Activated CD8-positive, alpha-beta memory T cell treated with anti-CD3 and anti-CD28 coated beads for 4 hours (primary cell): ENCODE data around the gene SHOC2.

Experiments used
- DNase-seq, 2 donors: peaks; one replicate each; pipeline ENCODE4 v3.0.0-alpha.2; 2020; ENCODE audit warnings: low read depth in 2 of 2

Gene SHOC2

DNA sequence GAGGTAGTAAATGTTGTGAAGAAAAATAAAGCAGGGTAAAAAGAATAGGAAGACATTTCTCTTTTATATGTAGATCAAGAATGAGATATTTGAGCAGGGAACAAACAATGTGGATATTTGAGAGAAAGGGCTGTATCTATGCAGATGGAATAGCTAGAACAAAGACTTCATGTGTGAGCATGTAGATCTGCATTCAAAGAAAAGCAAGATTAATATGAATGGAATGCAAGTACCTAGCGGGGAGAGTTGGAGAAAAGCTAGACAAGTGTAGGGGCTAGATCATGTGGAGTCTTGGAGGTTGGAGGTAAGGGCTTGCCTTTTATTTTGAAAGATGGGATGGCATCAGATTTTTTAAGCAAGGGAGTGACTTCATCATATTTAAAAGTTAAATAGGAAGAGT is 27.1 kb downstream of the SHOC2 start:
- no peak for DNase-seq

DNA sequence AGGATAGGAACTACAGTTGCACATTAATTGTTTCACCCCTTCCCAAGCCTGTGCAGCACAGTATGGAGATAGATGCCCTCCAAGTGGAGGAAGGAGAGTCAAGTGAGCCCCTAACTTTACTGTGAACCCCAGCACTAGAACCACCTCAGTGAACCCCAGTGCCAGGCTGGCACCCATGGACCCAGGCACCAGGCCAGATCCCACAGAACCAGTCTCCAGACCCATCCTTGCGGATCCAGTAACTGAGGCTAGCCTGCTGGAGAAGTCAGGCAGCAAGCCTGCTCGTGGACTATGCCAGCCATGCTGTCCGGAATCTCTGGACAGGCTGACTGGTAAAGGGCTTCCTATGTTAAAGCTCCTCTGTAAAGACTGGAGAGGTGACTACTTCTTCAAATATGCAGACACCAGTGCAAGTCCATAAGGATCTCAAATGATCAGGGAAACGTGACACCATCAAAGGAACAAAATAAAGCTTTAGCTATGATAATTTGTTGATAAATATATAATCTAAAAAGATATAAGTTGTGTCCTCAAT is 27.7 kb downstream of the SHOC2 start:
- DNase-seq, result no peak

DNA sequence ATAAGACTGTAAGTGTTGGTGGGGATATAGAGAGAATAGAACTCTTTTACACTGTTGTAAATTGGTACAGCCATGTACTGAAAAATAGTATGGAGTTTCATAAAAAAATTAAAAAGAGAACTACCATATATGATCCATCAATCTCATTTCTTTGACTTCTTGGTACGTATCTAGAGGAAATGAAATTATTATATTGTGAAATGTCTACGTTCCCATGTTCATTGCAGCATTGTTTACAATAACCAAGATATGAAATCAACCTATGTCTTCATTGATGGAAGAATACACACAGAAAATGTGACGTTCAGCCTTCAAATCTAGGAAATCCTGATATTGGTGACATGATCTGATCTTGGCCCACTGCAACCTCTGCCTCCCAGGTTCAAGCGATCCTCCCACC is 32.0 kb downstream of the SHOC2 start:
- DNase-seq, result no peak

DNA sequence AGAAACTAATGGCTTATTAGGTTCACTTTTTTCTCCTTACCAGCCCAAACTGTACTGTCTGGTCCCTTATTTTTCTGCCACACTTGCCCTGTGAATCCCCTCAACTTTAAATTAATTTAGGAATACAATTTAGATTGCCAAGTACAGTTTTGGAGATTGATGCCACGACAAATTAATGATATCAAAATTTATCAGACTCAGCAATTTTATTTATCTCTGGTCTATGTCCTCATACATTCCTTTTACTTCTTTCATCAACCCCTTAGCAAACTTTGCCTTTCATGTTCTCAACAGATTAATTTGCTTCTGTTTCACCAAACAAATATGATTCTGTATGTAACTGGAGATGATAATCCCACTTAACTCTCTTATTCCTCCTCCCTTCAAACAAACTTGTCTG is 38.2 kb downstream of the SHOC2 start:
- no peak for DNase-seq

DNA sequence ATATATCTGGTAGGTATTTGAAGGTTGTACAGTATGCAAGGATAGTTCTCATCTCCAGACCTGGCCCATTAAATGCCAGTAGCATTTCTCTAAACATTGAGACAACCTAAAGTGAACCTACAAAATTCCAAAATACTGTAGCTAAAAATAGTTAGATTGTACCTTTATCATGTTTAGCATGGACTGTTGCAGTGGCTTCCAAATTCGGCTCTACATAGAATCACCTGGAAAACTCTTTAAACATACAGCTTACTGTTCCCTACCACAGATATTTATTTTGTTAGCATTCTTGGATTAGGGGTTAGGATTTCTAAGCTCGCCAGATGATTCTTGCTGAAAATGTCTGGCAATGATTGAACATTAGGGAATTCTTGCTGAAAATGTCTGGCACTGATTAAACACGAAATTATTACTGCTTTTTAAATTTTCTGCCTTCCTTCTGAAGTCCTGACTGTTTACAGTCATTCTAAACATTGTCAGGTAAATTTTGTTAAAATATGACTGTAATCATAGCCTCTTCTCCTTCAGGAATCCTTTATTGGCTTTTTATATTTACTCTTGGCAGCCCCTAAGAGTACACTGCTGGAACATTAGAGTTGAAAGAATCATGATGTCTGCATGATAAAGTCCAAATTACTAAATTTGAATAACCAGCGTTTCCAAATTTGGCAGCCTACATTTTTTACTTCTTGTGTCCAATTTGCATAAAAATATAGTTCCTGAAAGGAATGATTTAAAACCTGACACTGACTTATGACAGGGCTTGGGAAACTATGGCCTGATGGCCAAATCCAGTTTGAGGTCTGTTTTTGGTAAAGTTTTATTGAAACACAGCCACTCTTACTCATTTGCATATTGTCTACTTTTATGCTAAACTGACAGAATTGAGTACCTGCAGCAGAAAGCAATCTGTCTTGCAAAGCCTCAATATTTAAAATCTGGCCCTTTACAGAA is 40.3 kb downstream of the SHOC2 start:
- DNase-seq, result no peak

DNA sequence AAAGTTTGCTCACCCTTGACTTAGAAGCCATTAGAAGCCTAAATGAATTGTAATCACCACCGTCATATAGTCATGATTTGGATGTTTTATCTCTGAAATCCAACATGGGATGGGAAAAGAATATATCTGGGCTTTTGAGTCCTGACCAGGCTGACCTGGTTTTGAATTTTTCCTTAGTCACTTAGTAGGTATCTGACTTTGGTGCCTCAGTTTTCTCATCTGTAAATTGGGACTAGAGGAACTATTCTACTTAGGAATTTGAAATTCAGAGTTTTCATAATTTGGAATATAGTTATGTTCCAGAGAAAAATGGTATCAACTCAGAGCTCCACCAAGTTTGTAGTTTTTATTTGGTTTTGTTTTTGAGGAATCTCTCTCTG is 40.9 kb downstream of the SHOC2 start:
- no peak for DNase-seq

DNA sequence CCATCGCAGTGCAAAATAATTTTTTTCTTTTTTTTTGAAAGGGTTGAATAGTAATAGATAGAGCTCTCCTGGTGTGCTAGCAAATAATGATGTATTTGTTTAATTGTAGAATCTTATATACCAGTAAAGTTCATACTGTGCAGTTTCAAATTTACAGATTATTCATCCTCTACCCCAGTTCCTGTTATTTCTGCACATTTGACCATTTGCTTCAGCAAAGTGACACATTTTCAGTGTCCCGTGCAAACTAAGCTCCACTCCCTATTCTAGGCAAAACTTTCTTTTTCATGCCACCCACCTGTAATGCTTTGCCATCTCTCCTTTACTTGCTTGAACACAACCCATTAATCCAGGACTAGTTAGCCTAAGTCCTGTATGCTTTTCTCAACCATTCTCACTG is 43.0 kb downstream of the SHOC2 start:
- DNase-seq, result no peak

DNA sequence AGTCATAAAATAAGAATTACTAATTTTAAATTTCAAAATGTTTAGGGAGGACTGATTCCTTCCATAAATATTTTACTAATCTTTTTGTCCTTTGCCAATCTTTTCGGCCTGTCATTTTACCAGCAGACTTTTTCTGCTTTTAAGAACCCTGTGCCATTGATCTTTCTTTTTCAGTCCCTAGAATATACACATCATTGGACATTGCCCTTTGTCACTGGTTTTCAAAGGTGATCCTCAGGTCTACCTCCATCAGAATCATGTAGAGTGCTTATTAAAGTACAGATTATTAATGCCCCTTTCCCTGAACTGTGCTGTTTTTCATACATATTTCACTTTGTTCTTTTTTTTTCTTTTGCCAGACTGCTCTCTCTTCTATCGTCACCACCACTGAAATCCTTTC is 43.8 kb downstream of the SHOC2 start:
- no peak for DNase-seq

DNA sequence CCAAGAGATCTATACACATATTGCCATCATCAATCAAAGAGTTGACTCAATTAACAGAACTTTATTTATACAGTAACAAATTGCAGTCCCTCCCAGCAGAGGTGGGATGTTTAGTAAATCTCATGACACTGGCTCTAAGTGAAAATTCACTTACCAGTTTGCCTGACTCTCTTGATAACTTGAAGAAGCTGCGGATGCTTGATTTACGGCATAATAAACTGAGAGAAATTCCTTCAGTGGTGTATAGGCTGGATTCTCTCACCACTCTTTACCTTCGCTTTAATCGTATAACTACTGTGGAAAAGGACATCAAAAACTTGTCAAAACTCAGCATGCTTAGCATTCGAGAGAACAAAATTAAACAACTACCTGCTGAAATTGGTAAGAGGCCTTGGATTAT is 45.3 kb downstream of the SHOC2 start:
- no peak for DNase-seq

DNA sequence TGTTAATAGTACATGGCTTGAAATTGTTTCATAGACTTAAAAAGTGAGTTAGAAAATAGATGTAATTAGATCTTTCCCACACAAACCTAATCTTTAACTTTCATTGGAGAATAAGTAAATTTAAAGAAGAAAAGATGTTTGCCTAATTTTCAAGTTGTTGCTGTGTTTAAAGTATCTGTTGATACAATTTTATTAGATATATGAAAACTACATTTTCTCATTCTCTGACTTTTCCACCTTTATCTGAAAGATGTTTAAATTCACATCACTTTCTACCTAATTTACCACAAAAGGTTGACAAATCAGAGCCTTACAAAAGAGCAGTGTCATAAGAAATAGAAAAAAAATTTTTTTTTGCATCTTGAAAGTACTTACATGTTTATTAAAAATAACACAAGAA is 45.8 kb downstream of the SHOC2 start:
- DNase-seq, result no peak

DNA sequence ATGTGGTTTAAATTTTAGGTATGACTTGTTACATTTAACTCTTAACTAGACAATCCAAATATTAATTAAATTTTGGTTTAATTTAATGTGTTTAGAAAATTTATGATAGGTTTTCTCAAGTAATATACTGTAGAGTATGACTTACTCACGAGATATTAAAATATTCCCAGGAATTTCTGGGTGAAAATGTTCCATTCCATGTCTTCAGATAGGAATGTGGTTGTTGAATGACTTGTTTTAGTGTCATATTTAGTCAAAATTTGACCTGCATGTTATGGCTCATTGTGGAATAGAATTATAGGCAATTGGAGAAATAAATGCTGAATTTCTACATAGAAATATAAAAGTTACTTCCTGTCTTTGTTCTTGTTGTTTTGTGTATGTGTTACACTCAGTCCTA is 46.7 kb downstream of the SHOC2 start:
- DNase-seq, result no peak

DNA sequence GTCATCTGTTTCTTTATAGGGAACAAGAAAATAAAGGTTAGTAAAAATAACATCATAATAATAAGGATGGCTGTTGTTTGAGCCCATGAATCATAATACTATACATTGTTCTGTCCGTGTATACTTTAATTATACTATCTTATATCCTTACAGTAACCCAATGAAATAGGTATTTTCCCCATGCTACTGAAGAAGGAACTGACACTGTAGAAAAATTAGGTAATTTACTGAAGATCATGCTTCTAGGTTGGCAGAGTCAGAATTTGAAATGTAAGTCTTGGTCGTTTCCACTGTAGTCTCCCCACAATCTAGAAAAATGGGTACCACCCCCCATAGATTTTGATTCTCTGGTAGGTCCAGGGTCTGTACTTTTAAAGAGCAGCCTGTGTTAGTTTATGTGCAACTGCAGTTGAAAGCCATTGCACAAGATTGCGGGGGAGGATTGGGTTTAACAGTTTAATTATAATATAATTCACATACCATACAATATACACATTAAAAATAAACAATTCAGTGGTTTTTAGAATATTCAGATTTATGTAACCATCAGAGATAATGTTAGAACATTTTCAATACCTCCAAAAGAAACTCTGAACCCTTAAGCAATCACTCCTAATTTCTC is 47.7 kb downstream of the SHOC2 start:
- no peak for DNase-seq

DNA sequence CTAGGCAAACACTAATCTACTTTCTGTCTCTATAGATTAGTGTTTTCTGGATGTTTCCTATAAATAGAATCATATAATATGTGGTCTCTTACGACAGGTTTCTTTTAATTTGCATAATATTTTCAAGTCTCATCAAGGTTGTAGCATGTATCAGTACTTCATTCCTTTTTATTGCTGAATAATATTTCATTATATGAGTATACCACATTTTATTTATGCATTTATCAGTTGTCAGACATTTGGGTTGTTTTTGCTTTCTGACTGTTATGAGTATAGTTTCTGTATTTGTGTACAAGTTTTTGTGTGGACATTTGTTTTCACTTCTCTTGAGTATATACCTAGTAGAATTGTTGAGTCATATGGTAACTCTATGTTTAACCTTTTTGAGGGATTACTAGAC is 48.2 kb downstream of the SHOC2 start:
- no peak for DNase-seq

DNA sequence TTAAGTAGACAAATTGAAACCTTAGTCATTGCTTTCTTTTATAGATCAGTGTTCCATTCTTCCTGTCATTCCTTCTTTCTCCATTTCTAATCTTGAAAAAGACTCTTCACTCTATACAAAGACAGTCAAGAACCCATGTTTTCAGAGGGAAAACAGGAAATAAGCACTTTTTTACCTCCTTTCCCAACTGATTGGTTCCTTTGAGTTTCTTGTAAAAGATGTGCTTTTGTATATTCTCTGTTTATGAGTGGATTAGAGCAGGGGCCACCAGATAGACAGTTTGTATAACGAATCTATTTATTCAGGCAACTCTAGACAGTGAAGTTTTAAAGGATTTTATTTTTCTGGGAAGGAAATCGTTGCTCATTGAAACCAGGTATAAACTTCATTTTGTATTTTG is 49.8 kb downstream of the SHOC2 start:
- DNase-seq, result no peak

DNA sequence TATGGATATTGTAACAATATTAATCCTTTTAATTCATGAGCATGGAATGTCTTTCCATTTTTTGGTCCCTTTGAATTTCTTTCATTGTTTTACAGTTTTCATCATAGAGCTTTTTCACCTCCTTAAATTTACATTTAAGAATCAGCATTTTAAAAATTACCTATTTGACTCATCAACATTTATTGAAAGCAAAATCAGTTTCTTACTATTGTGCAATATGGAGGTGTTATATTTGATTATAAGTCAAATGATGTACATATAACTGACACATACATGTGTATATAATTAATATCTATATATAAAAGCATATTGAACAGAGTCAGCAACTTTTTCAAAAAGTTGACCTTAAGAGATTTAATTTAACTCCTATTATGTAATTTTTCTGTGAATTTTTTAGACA is 52.2 kb downstream of the SHOC2 start:
- DNase-seq, result no peak

DNA sequence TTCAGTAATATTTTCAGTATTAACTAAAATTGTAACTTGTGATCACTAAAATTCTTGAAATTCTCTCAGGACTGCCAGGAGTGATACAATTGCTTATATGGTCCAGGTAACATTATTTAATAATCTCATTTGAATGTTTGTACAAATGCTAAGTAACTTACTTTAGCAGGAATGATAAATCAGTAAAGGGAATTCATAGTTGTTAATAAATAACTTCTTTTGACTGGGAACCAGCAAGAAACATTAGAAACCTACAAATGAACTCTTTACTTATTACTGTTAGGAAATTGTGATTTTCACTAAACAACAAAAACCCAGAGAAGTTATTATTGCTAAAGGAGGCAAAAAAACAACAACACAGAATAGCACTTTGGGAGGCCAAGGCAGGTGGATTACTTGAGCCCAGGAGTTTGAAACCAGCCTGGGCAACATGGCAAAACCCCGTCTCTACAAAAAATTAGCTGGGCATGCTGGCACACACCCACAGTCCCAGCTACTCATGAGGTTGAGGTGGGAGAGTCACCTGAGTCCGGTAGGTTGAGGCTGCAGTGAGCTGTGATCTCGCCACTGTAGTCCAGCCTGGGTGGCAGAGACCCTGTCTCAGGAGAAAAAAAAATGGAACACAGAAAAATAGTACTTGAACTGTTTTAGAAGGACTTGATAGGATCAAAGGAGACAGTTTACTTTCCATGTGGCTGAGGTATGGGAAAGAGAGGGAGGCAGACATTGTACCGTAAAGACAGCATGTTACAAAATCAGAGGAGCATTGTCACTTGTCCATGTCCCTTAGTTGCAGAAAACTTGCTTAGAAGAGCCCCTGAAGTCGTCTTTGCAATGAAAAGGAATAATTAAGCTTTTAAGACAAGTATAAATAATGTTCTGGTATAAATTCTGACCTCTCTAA is 53.1 kb downstream of the SHOC2 start:
- DNase-seq, result no peak

DNA sequence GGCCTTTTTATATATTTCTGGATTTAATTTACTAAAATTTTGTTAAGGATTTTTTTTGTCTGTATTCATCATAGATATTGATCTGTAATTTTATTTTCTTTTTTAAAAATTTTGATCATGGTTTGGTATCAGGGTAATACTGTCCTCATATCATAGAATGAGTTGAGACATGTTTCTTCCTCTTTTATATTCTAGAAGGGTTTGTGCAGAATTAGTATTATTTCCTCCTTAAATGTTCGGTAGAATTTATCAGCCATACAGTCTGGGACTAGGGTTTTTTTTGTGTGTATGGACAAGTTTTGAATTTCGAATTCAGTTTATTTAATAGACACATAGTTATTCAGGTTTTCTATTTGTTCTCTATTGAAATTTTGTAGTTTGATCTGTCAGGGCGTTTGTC is 54.0 kb downstream of the SHOC2 start:
- DNase-seq, result no peak

DNA sequence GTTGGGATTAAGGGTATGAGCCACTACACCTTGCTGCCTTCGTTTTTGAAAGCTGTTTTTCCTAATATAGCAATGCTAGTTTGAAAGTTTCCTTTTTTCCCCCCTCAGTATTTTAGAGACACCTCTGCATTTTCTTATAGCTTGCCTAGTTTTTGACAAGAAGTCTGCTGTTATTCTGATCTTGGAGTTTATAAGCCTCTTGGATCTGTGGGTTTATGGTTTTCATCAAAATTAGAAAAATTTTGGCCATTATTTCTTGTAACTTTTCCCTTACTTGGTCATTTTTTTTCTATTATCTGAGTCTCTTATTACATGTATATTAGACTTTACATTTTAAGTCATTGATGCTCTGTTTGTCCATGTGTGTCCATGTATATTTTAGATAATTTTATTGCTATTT is 57.2 kb downstream of the SHOC2 start:
- no peak for DNase-seq

DNA sequence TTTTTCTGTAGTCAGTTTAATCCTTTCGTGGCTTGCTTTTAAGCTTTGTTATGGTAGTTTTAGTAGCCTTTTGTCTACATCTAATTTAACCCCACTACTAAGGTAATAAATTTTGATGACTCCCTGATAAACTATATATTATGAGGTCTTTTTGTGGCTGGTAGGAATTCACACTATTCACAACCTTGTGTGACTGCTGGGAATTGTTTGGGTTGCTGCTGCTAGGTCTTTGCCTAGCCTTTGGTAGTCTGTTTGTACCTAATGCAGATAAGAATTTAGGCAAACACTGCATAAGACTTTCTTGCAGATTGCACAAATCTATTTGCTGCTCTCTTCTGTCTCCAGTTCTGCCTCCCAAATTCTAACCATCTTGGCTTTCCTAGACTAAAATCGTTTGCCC is 58.3 kb downstream of the SHOC2 start:
- DNase-seq, result no peak

DNA sequence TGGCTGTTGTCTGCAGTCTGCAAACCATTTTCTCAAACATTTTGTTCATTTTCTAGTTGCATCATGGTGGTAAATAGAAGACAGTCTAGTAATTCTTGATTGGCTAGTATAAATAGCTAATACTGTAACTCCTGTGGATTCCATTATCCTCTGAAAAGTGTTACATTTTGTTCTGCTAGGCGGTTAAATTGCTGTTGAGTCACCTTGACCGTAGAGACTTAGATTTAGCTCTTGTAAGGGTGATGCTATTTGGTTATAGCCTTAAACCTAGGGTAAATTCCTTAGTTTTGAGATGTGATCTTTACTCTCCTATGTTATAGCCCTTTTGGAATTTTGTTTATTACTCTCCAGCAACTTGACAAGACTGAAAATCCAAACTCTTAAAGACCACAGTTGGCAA is 58.8 kb downstream of the SHOC2 start:
- DNase-seq, result no peak

DNA sequence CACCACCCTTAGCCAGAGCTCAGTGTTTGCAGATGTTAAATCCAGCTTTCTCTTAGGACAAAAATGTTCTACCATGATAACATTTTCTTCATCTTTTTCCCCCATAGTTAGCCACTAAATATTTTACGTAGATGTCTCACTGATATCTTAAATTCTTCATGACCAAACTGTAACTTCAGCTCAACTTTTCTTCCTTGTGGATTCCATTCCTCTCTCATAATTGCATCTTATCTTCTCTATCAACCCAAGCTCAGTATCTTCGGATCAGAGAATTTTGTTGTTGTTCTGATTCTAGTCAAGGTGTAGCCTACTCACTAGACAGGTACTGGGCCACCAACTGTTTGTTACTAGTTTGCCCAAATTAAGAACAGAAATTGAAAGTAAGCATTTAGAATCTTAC is 60.2 kb downstream of the SHOC2 start:
- no peak for DNase-seq

DNA sequence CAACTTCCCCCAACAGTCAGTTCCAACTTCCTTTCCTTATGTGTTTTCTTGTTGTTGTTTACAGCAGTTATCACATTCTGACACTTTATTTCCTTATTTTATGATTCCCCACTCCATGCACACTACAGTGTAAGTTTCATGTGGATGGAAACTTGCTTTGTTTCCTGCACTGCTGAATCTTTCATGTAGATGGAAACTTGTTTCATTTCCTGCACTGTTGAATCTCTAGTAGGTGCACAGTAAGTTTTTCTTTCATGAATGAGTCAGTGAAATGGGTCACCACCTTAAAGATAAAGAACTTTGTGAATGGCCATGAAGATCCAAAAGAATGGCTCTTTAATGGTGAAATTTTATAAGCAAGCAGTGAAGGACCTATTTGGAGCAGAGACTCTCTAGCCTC is 61.4 kb downstream of the SHOC2 start:
- no peak for DNase-seq
